ENCODE measurements around the gene ALK.

Gene ALK

GRCh38 chr2:29749041-29749440 lies 172.3 kb downstream of the ALK start:
- Histone ChIP-seq H3K9ac (ENCODE audit: low read depth, low read length) (no peak overlapping the region), H3K4me3 (ENCODE audit: low read depth, low read length) (no peak overlapping the region), H3K27me3 (ENCODE audit: control insufficient read depth, insufficient read depth, low read length) (no peaks in the 10 kb centered on the region), H3K9me3 (ENCODE audit: control insufficient read depth, insufficient read depth, low read length) (no peaks in the 10 kb centered on the region), H3K4me1 (ENCODE audit: control insufficient read depth, insufficient read depth, low read length) (no peaks in the 10 kb centered on the region), H3K36me3 (ENCODE audit: control insufficient read depth, insufficient read depth, low read length) (no peaks in the 10 kb centered on the region)

- no peaks in the 10 kb centered on the region for H3K27me3 ChIP-seq (ENCODE audit: control insufficient read depth, insufficient read depth, low read length)
- no peaks in the 10 kb centered on the region for H3K4me1 ChIP-seq (ENCODE audit: control insufficient read depth, insufficient read depth, low read length)
- H3K9ac ChIP-seq (ENCODE audit: low read depth, low read length), result no peak overlapping the region
- no peaks in the 10 kb centered on the region for H3K9me3 ChIP-seq (ENCODE audit: control insufficient read depth, insufficient read depth, low read length)
- no peak overlapping the region for H3K4me3 ChIP-seq (ENCODE audit: low read depth, low read length)
- no peaks in the 10 kb centered on the region for H3K36me3 ChIP-seq (ENCODE audit: control insufficient read depth, insufficient read depth, low read length)
Observed at GRCh38 chr2:29747786-29748470, 173.5 kb downstream of the ALK start.

GRCh38 chr2:29744976-29745375 lies 176.4 kb downstream of the ALK start:
- no peak overlapping the region for H3K9ac ChIP-seq (ENCODE audit: low read depth, low read length)
- no peaks in the 10 kb centered on the region for H3K4me1 ChIP-seq (ENCODE audit: control insufficient read depth, insufficient read depth, low read length)
- H3K9me3 ChIP-seq (ENCODE audit: control insufficient read depth, insufficient read depth, low read length), result no peaks in the 10 kb centered on the region
- no peaks in the 10 kb centered on the region for H3K36me3 ChIP-seq (ENCODE audit: control insufficient read depth, insufficient read depth, low read length)
- H3K27me3 ChIP-seq (ENCODE audit: control insufficient read depth, insufficient read depth, low read length), result no peaks in the 10 kb centered on the region
- no peak overlapping the region for H3K4me3 ChIP-seq (ENCODE audit: low read depth, low read length)

GRCh38 chr2:29743516-29743915 lies 177.9 kb downstream of the ALK start:
- Histone ChIP-seq H3K4me3 (ENCODE audit: low read depth, low read length) (no peak overlapping the region), H3K4me1 (ENCODE audit: control insufficient read depth, insufficient read depth, low read length) (no peaks in the 10 kb centered on the region), H3K9ac (ENCODE audit: low read depth, low read length) (no peak overlapping the region), H3K36me3 (ENCODE audit: control insufficient read depth, insufficient read depth, low read length) (no peaks in the 10 kb centered on the region), H3K9me3 (ENCODE audit: control insufficient read depth, insufficient read depth, low read length) (no peaks in the 10 kb centered on the region), H3K27me3 (ENCODE audit: control insufficient read depth, insufficient read depth, low read length) (no peaks in the 10 kb centered on the region)

GRCh38 chr2:29742656-29743055 lies 178.7 kb downstream of the ALK start:
- H3K36me3 ChIP-seq (ENCODE audit: control insufficient read depth, insufficient read depth, low read length), result no peaks in the 10 kb centered on the region
- no peak overlapping the region for H3K4me3 ChIP-seq (ENCODE audit: low read depth, low read length)
- no peaks in the 10 kb centered on the region for H3K9me3 ChIP-seq (ENCODE audit: control insufficient read depth, insufficient read depth, low read length)
- no peaks in the 10 kb centered on the region for H3K4me1 ChIP-seq (ENCODE audit: control insufficient read depth, insufficient read depth, low read length)
- H3K9ac ChIP-seq (ENCODE audit: low read depth, low read length), result no peak overlapping the region
- H3K27me3 ChIP-seq (ENCODE audit: control insufficient read depth, insufficient read depth, low read length), result no peaks in the 10 kb centered on the region

- Histone ChIP-seq H3K9me3 (ENCODE audit: control insufficient read depth, insufficient read depth, low read length) (no peaks in the 10 kb centered on the region), H3K4me1 (ENCODE audit: control insufficient read depth, insufficient read depth, low read length) (no peaks in the 10 kb centered on the region), H3K4me3 (ENCODE audit: low read depth, low read length) (no peak overlapping the region), H3K27me3 (ENCODE audit: control insufficient read depth, insufficient read depth, low read length) (no peaks in the 10 kb centered on the region), H3K36me3 (ENCODE audit: control insufficient read depth, insufficient read depth, low read length) (no peaks in the 10 kb centered on the region), H3K9ac (ENCODE audit: low read depth, low read length) (no peak overlapping the region)
Observed at GRCh38 chr2:29741132-29741531, 180.3 kb downstream of the ALK start.

GRCh38 chr2:29733965-29734364 lies 187.4 kb downstream of the ALK start:
- Histone ChIP-seq H3K27me3 (ENCODE audit: control insufficient read depth, insufficient read depth, low read length) (no peaks in the 10 kb centered on the region), H3K36me3 (ENCODE audit: control insufficient read depth, insufficient read depth, low read length) (no peaks in the 10 kb centered on the region), H3K9me3 (ENCODE audit: control insufficient read depth, insufficient read depth, low read length) (no peaks in the 10 kb centered on the region), H3K4me3 (ENCODE audit: low read depth, low read length) (no peak overlapping the region), H3K9ac (ENCODE audit: low read depth, low read length) (no peak overlapping the region), H3K4me1 (ENCODE audit: control insufficient read depth, insufficient read depth, low read length) (no peaks in the 10 kb centered on the region)

GRCh38 chr2:29733213-29733612 lies 188.2 kb downstream of the ALK start:
- H3K36me3 ChIP-seq (ENCODE audit: control insufficient read depth, insufficient read depth, low read length), result no peaks in the 10 kb centered on the region

GRCh38 chr2:29731948-29732347 lies 189.4 kb downstream of the ALK start:
- Histone ChIP-seq H3K9me3 (ENCODE audit: control insufficient read depth, insufficient read depth, low read length) (no peaks in the 10 kb centered on the region), H3K4me3 (ENCODE audit: low read depth, low read length) (no peak overlapping the region), H3K36me3 (ENCODE audit: control insufficient read depth, insufficient read depth, low read length) (no peaks in the 10 kb centered on the region), H3K9ac (ENCODE audit: low read depth, low read length) (no peak overlapping the region), H3K4me1 (ENCODE audit: control insufficient read depth, insufficient read depth, low read length) (no peaks in the 10 kb centered on the region), H3K27me3 (ENCODE audit: control insufficient read depth, insufficient read depth, low read length) (no peaks in the 10 kb centered on the region)

More at GRCh38 chr2:29733213-29733612, 188.2 kb downstream of the ALK start:
- Histone ChIP-seq H3K4me3 (ENCODE audit: low read depth, low read length) (no peak overlapping the region), H3K4me1 (ENCODE audit: control insufficient read depth, insufficient read depth, low read length) (no peaks in the 10 kb centered on the region), H3K27me3 (ENCODE audit: control insufficient read depth, insufficient read depth, low read length) (no peaks in the 10 kb centered on the region), H3K9ac (ENCODE audit: low read depth, low read length) (no peak overlapping the region), H3K9me3 (ENCODE audit: control insufficient read depth, insufficient read depth, low read length) (no peaks in the 10 kb centered on the region)

GRCh38 chr2:29729932-29730331 lies 191.5 kb downstream of the ALK start:
- Histone ChIP-seq H3K4me1 (ENCODE audit: control insufficient read depth, insufficient read depth, low read length) (no peaks in the 10 kb centered on the region), H3K4me3 (ENCODE audit: low read depth, low read length) (no peak overlapping the region), H3K9me3 (ENCODE audit: control insufficient read depth, insufficient read depth, low read length) (no peaks in the 10 kb centered on the region), H3K9ac (ENCODE audit: low read depth, low read length) (no peak overlapping the region), H3K27me3 (ENCODE audit: control insufficient read depth, insufficient read depth, low read length) (no peaks in the 10 kb centered on the region), H3K36me3 (ENCODE audit: control insufficient read depth, insufficient read depth, low read length) (no peaks in the 10 kb centered on the region)

GRCh38 chr2:29729401-29729800 lies 192.0 kb downstream of the ALK start:
- no peak overlapping the region for H3K9ac ChIP-seq (ENCODE audit: low read depth, low read length)
- no peak overlapping the region for H3K4me3 ChIP-seq (ENCODE audit: low read depth, low read length)
- no peaks in the 10 kb centered on the region for H3K9me3 ChIP-seq (ENCODE audit: control insufficient read depth, insufficient read depth, low read length)
- H3K4me1 ChIP-seq (ENCODE audit: control insufficient read depth, insufficient read depth, low read length), result no peaks in the 10 kb centered on the region
- H3K36me3 ChIP-seq (ENCODE audit: control insufficient read depth, insufficient read depth, low read length), result no peaks in the 10 kb centered on the region
- no peaks in the 10 kb centered on the region for H3K27me3 ChIP-seq (ENCODE audit: control insufficient read depth, insufficient read depth, low read length)

GRCh38 chr2:29726976-29727375 lies 194.4 kb downstream of the ALK start:
- Histone ChIP-seq H3K36me3 (ENCODE audit: control insufficient read depth, insufficient read depth, low read length) (no peaks in the 10 kb centered on the region), H3K9ac (ENCODE audit: low read depth, low read length) (no peak overlapping the region), H3K27me3 (ENCODE audit: control insufficient read depth, insufficient read depth, low read length) (no peaks in the 10 kb centered on the region), H3K9me3 (ENCODE audit: control insufficient read depth, insufficient read depth, low read length) (no peaks in the 10 kb centered on the region), H3K4me1 (ENCODE audit: control insufficient read depth, insufficient read depth, low read length) (no peaks in the 10 kb centered on the region), H3K4me3 (ENCODE audit: low read depth, low read length) (no peak overlapping the region)

Measured in iPS-15b (cell line).